K562 (cell line): ENCODE data around the gene ATF3. TPM values are rescaled to one million over a fixed set of nuclear protein-coding genes. Genes with fewer than 3 reads are reported as not detected.

ENCODE experiments used
- ATF6 ChIP-seq: sonication (generic); formaldehyde crosslinking; IDR thresholded peaks from 2 replicates; pipeline ENCODE4 v1.4.0; 2020; ENCODE audit warnings: mild to moderate bottlenecking, missing genetic modification reagents
- CTCFL ChIP-seq: IDR thresholded peaks from 2 replicates; pipeline ENCODE4 v1.6.1; 2011; ENCODE audit warnings: borderline replicate concordance, low read depth, mild to moderate bottlenecking, moderate library complexity, low read length; ENCODE audit not compliant: insufficient read depth, poor library complexity, severe bottlenecking
- EGR1 ChIP-seq: fragments of 450-650 bp; conservative IDR thresholded peaks from 2 replicates; pipeline ENCODE4 v1.6.1; 2017; ENCODE audit warnings: mild to moderate bottlenecking
- FIP1L1 ChIP-seq: fragments of 200-400 bp; formaldehyde crosslinking; IDR thresholded peaks from 2 replicates; pipeline ENCODE4 v1.6.1; 2018; ENCODE audit warnings: mild to moderate bottlenecking, low read depth, low read length; ENCODE audit not compliant: poor library complexity, severe bottlenecking
- MECOM ChIP-seq: fragments of 250-450 bp; sonication (Bioruptor Pico); IDR thresholded peaks from 2 replicates; pipeline ENCODE4 v1.8.0; 2022; ENCODE audit warnings: inconsistent platforms
- THRAP3 ChIP-seq: fragments of 450-650 bp; IDR thresholded peaks from 2 replicates; pipeline ENCODE4 v1.6.1; 2016; ENCODE audit warnings: mild to moderate bottlenecking, inconsistent platforms, borderline replicate concordance
- ZNF239 ChIP-seq: fragments of 250-450 bp; sonication (Bioruptor Pico); IDR thresholded peaks from 2 replicates; pipeline ENCODE4 v1.4.0; 2020; ENCODE audit warnings: mild to moderate bottlenecking
- polyA plus RNA-seq, 8 experiments: library from polyadenylated mRNA; depleted of rRNA in 4 of 8; stranded (reverse) in 5 of 8; unstranded in 3 of 8; fragments of >200 nt; fragmentation: Nextera tagmentation in 2 of 8; fragmentation: Illumina TruSeq in 1 of 8; extraction: Ambion mirVana in 2 of 8; extraction: Trizol in 1 of 8; gene quantifications; 2 replicates each; pipeline versions ENCODE4 v1.2.1 to v1.2.3, GENCODE V29; 2011 to 2014; ENCODE audit warnings: inconsistent platforms in 1 of 8, missing spikeins in 1 of 8
- total RNA-seq, 7 experiments: library from RNA; depleted of rRNA in 6 of 7; stranded (reverse); fragments of >200 nt in 6 of 7; fragmentation: Illumina TruSeq in 2 of 7; extraction: Trizol in 2 of 7; gene quantifications; 2 replicates each; pipeline versions ENCODE4 v1.2.1 to v1.2.3, GENCODE V29; 2011 to 2021; ENCODE audit warnings: low replicate concordance in 1 of 7
- TF ChIP-seq, protein P1 (sequence below): fragments of 450-650 bp; IDR thresholded peaks from 2 replicates; pipeline ENCODE4 v1.6.1; 2016; ENCODE audit warnings: mild to moderate bottlenecking, moderate library complexity
- TF ChIP-seq, protein P2 (sequence below): conservative IDR thresholded peaks from 2 replicates; pipeline ENCODE4 v1.6.1; 2011; ENCODE audit warnings: low read depth, mild to moderate bottlenecking, low read length; ENCODE audit not compliant: control insufficient read depth

Gene ATF3
- total and polyA plus RNA-seq, 9 of the 15 experiments (the other 6 are each of a cell fraction or from before 2014, with no cell fraction given): 3.5 to 28.2 (median 19.8) TPM

DNA sequence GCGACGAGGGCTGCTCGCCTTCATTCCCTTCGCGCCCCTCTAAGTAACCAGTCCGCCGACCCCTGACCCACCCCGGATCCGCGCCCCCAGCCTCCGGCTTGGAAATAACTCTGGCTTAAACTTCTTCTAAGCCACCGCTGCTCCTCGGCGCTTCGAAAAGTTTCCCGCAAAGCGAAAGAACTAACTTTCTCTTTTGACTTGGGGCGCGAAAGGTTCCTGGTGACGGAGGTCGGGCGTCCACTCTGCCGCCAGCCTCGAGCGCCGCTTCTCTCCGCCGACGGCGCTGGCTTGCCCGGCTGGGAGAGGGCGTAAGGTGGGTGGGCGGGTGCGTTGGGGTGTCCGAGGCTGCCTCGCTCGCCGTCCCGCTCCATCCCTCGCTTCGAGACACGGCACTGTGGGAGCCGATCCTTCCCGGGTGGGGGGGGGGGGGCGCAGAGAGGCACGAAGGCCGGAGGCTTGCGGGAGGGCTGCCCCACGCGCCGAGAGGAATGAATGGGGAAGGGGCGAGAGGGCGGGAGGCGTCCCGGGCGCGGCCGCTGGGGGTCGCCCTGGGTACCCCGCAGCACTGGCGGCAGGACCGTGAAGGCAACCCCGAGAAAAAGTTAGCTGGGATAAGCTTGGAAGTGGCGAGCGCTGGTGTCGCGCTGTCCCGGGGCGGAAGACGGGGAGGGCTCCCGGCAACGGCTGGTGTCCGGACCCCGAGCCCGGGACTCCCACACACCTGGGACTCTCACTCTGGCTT is 569 bp downstream of the ATF3 start (continued):
- TF ChIP-seq ATF6 (CRISPR knock-in tag) (no peak), EGR1 (peak; percentile 1; the same call in 1 of the 2 replicates), ZNF239 (CRISPR knock-in tag) (no peak), MECOM (no peak), THRAP3 (no peak), CTCFL (peak; percentile 83), FIP1L1 (peak; percentile 95)
- TF ChIP-seq, protein P1, sequence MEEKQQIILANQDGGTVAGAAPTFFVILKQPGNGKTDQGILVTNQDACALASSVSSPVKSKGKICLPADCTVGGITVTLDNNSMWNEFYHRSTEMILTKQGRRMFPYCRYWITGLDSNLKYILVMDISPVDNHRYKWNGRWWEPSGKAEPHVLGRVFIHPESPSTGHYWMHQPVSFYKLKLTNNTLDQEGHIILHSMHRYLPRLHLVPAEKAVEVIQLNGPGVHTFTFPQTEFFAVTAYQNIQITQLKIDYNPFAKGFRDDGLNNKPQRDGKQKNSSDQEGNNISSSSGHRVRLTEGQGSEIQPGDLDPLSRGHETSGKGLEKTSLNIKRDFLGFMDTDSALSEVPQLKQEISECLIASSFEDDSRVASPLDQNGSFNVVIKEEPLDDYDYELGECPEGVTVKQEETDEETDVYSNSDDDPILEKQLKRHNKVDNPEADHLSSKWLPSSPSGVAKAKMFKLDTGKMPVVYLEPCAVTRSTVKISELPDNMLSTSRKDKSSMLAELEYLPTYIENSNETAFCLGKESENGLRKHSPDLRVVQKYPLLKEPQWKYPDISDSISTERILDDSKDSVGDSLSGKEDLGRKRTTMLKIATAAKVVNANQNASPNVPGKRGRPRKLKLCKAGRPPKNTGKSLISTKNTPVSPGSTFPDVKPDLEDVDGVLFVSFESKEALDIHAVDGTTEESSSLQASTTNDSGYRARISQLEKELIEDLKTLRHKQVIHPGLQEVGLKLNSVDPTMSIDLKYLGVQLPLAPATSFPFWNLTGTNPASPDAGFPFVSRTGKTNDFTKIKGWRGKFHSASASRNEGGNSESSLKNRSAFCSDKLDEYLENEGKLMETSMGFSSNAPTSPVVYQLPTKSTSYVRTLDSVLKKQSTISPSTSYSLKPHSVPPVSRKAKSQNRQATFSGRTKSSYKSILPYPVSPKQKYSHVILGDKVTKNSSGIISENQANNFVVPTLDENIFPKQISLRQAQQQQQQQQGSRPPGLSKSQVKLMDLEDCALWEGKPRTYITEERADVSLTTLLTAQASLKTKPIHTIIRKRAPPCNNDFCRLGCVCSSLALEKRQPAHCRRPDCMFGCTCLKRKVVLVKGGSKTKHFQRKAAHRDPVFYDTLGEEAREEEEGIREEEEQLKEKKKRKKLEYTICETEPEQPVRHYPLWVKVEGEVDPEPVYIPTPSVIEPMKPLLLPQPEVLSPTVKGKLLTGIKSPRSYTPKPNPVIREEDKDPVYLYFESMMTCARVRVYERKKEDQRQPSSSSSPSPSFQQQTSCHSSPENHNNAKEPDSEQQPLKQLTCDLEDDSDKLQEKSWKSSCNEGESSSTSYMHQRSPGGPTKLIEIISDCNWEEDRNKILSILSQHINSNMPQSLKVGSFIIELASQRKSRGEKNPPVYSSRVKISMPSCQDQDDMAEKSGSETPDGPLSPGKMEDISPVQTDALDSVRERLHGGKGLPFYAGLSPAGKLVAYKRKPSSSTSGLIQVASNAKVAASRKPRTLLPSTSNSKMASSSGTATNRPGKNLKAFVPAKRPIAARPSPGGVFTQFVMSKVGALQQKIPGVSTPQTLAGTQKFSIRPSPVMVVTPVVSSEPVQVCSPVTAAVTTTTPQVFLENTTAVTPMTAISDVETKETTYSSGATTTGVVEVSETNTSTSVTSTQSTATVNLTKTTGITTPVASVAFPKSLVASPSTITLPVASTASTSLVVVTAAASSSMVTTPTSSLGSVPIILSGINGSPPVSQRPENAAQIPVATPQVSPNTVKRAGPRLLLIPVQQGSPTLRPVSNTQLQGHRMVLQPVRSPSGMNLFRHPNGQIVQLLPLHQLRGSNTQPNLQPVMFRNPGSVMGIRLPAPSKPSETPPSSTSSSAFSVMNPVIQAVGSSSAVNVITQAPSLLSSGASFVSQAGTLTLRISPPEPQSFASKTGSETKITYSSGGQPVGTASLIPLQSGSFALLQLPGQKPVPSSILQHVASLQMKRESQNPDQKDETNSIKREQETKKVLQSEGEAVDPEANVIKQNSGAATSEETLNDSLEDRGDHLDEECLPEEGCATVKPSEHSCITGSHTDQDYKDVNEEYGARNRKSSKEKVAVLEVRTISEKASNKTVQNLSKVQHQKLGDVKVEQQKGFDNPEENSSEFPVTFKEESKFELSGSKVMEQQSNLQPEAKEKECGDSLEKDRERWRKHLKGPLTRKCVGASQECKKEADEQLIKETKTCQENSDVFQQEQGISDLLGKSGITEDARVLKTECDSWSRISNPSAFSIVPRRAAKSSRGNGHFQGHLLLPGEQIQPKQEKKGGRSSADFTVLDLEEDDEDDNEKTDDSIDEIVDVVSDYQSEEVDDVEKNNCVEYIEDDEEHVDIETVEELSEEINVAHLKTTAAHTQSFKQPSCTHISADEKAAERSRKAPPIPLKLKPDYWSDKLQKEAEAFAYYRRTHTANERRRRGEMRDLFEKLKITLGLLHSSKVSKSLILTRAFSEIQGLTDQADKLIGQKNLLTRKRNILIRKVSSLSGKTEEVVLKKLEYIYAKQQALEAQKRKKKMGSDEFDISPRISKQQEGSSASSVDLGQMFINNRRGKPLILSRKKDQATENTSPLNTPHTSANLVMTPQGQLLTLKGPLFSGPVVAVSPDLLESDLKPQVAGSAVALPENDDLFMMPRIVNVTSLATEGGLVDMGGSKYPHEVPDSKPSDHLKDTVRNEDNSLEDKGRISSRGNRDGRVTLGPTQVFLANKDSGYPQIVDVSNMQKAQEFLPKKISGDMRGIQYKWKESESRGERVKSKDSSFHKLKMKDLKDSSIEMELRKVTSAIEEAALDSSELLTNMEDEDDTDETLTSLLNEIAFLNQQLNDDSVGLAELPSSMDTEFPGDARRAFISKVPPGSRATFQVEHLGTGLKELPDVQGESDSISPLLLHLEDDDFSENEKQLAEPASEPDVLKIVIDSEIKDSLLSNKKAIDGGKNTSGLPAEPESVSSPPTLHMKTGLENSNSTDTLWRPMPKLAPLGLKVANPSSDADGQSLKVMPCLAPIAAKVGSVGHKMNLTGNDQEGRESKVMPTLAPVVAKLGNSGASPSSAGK: no peak
- TF ChIP-seq, protein P2, sequence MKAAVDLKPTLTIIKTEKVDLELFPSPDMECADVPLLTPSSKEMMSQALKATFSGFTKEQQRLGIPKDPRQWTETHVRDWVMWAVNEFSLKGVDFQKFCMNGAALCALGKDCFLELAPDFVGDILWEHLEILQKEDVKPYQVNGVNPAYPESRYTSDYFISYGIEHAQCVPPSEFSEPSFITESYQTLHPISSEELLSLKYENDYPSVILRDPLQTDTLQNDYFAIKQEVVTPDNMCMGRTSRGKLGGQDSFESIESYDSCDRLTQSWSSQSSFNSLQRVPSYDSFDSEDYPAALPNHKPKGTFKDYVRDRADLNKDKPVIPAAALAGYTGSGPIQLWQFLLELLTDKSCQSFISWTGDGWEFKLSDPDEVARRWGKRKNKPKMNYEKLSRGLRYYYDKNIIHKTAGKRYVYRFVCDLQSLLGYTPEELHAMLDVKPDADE: peak; percentile 29; the same call in 1 of the 2 replicates
